Measurements from ENCODE around the gene TRIM47.

DNA sequence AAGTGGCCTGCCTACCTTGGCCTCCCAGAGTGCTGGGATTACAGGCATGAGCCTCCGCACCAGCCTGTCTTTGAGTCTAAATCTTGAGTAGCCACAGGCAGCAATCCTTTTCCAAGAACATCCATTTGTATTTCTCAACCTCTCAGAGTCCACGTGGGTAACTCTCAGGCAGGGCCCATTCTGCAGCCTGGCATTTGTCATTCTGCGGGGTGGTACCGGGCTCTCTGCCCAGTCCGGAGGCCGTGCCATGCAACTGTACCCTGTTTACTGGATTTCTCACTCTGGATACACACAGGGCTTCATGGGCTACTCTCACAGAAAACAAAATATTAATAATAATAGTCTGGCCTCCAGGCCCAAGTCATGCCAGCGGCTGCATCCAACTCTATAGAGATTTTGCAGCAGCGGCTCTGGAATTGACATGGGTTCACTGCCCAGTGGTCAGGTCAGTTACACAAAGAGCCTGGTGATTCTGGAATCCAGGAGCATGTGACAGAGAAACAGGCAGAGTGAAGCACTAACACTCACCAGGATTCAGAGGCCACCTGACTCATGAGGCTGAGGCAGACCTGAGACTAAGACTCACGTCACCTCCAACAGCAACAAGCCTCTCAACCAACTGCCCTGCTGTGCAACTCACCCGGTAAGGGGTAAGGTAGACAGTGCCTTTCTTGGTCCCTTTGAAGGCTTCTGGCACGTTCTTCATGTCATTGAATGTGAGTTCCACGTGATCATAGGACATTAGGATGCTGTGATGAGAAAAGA, 27.3 kb downstream of the TRIM47 start:
- TF ChIP-seq, protein P1, sequence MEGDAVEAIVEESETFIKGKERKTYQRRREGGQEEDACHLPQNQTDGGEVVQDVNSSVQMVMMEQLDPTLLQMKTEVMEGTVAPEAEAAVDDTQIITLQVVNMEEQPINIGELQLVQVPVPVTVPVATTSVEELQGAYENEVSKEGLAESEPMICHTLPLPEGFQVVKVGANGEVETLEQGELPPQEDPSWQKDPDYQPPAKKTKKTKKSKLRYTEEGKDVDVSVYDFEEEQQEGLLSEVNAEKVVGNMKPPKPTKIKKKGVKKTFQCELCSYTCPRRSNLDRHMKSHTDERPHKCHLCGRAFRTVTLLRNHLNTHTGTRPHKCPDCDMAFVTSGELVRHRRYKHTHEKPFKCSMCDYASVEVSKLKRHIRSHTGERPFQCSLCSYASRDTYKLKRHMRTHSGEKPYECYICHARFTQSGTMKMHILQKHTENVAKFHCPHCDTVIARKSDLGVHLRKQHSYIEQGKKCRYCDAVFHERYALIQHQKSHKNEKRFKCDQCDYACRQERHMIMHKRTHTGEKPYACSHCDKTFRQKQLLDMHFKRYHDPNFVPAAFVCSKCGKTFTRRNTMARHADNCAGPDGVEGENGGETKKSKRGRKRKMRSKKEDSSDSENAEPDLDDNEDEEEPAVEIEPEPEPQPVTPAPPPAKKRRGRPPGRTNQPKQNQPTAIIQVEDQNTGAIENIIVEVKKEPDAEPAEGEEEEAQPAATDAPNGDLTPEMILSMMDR (IDR thresholded peaks at IDR 0.05): no peak
- TF ChIP-seq POLR2A (IDR thresholded peaks at IDR 0.05): no peak

All from prostate gland (tissue), 2 donors.